NCI-H2227 treated with DMSO at 0.1 percent for 48 hours (cell line): ENCODE results near the gene FAM76B.
"Not testable (repeated sequence)": the region's sequence is repeated elsewhere in the genome, so short reads cannot be mapped to it uniquely, and the experiment has no call there.

Experiments
- DNase-seq: peaks from one replicate; lab custom pipeline; 2025; lab: John Stamatoyannopoulos, UW

Gene FAM76B

DNA sequence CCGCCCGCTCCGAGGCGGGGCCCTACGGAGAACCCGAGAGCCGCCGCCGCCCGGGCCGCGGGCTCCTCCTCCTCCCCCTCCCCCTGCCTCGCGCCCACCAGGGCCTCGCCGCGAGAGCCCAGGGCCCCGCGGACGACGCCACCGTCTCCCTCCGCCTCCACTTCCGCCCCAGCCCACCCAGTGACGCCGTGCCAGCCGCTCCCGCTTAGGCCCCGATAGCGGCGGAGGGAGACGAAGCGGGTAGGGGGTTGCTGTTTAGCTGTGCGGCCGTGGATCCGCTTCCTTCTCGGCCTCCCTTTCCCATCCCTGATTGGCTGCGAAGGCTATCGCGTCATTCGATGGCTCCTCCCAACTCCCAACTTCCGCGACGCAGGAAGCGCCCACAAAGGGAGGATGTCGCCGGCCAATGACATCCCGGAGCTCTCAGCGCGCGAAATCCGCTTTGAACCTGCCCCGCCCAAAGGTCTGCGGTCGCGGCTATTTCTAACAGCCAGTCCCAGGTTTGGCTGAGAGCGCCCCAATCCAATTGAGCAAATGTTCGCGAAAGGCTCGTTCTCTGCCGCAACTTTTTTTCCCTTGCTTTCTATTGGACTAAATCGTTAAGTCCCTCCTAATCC is at the start of gene FAM76B:
FAM76B (minus strand) TSS at position 277 of the 617 bp plus-strand sequence. CDS start 304 bp downstream, outside the sequence.
- peak; percentile 92 for DNase-seq

DNA sequence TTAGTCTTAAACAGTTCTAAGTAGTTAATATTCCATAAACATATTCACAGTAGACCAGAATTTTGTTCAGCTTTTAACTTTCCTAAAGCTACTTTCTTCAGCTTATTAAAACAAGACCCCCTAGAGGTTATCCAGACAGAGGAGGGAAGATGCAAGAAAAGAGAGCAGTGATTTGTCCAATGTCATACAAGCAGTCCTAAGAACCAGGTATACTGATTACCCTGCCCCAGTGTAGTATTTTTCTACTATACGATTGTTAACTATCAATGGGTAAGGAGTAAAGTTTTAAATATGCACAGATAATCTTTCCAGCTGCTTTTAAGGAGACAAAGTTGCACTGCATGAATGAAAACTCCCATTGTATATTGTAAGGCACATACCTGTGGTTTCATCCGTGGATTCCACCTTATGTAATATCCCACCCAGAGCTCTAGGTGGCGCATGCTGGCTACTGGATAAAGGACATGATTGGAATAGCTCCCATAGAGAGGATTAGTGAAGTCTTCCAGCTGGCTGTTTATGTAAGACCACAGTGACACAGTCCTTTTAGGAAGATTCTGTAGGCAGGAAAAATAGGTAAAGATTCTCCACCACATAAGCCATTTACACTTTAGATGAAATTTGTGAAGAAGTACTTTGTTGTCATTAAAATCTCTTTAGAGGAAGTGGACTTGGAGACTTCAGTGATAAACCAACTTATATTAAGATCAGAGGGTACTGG is 46.3 kb upstream of the FAM76B start:
- DNase-seq = peak; percentile 55

DNA sequence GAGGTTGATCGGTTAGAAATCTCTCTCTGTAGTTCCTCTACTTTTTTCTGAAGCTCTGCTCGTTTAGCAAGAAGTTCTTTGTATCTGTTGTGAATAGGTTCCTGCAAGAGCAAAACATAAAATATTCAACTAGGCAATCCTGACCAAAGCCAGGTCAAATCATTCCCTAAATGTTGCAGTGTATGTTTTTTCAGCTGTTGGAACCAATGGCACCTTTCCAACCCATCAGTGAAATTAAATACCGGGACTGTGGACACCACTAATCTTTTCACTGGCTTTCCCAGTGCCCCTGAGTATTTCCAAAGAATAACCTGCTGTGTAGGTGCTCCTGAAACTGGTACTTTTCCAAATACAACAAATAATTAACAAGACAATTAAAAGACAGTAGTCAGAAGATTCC is 45.8 kb upstream of the FAM76B start:
- no peak for DNase-seq

DNA sequence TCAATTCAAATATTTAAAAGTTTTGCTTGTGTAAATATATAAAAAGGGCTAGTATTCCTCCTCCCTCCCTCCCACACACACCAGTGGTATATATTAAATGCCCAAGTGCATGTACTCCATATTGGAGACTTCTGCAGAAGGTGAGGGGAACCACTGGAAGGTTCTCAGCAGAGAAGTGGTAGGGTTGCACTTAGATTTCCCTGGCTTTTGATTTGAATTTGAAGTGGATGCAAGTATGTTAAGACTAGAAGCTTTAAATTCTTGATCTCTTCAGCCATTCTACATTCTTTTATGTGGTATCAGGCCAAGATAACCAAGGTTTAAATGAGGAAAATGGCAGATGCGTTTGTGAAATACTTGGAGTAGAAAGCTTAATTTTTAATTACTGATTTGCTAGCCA is 43.8 kb upstream of the FAM76B start:
- DNase-seq = no peak

DNA sequence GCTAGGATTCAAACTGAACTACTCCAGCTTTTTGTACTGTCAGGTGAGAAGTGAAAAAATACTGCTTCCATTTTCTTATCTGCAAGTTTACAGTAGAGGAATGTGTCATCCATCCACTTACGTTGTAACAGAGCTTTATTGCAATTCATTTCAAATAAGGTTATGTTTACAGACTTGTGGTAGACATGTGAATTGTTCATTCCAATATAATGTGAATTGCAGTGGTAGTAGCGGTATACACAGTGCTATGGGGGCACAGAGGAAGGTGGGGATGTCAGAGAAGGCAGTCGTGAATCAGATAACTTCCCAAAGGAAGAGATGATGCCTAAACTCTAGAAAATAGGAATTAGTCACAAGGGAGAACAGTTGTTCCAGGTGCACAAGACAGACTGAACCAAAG is 43.2 kb upstream of the FAM76B start:
- DNase-seq = no peak

DNA sequence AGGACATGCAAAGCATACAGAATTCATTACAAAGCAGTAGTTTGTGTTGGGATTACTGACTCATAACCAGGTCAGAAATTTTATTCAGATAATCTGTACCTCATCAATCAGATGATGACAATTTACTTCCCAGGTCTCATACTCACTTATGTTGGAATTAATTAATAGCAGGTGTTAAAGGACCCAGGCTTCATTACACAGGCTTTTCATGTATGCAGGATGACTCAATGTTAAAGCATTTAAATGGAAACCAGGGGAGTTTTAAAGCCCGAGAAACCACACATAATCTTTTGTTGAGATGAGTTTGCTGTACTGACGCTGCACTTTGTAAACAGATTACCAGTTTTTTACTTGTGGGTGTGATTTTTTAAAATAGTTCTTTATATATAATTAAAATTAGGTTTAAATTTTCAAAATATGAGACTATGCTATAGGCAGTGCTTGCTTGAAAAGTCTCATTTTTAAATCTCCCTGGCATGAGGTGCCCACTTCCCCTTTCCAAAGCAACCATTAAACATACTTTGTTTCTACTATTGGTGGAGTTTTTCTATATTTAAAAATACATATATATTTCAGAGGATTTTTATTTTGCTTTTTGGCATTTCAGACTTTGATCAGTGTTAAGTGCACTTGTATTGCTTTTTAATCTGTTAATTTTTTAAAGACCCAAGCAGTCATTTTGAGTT is 41.8 kb upstream of the FAM76B start:
- no peak for DNase-seq

DNA sequence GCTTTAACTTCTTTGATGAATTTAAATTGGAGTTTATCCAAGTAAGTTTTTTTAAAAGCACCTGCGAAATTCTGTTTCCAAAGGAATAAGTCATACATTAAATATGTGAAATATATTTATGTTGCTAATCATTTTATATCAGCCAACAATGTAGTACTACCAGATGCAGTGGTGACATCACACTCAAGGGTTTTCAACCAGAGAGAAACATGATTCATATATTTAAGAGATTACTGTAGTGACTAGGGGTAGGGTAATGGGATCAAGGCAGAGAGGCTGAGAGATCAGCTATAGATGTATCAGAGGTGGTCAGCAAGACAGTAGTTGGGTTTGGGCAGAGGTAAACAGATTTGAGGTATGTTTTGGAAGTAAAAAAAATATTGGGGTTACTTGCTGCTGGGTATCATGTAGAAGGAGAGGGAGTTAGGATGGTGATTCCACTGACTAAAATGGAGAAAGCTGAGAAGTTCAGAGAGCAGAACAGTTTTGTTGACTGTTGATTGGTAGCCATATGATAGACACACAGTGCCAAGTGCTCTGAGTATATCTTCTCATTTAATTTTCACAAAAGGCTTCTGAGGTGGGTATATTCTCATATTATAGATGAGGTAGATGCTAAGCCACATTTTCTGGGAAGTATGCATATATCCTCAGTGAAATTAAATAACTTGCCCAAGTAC is 40.1 kb upstream of the FAM76B start:
- no peak for DNase-seq

DNA sequence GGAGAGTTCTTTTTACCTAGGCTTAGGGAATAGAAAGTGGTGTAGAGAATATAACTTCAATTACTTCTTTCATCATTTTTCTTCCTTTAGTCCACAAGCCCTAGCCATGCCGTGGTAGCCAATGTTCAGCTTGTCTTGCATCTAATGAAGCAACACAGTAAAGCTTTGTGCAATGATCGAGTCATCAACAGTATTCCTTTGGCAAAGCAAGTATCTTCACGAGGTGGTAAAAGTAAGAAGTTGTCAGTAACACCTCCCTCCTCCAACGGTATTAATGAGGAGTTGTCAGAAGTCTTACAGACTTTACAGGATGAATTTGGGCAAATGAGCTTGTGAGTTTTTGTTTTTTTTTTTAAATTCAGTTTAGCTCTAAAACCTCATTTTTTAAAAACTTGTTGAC is 38.1 kb upstream of the FAM76B start:
- DNase-seq = no peak

DNA sequence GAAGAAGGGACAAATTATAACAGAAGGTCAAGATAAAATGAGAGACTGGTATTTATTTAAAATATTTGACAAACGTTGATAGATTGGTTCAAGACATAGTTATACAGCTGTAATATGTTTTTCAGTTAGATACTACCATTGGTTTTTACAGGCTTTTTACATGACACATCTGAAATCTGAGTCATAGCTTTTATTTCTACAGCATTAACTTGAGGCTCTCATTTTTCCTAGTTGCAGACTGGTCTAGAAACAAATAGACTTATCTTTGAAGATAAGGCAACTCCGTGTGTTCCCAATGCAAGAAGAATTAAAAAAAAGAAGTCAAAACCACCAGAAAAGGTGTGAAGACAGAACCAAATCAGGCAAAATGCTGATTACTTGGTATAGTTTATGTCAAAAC is 32.1 kb upstream of the FAM76B start:
- no peak for DNase-seq

DNA sequence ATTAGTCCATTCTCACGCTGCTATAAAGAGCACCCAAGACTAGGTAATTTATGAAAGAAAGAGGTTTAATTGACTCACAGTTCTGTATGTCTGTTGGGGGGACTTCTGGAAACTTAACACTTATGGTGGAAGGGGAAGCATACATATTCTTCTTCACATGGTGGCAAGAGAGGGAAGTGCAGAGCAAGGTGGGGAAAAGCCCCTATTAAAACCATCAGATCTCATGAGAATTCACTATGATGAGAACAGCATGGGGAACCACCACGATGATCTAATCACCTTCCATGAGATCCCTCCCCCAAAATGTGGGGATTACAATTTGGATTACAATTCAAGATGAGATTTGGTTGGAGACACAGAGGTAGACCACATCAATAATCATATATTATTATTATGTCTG is 26.5 kb upstream of the FAM76B start:
- no peak for DNase-seq

DNA sequence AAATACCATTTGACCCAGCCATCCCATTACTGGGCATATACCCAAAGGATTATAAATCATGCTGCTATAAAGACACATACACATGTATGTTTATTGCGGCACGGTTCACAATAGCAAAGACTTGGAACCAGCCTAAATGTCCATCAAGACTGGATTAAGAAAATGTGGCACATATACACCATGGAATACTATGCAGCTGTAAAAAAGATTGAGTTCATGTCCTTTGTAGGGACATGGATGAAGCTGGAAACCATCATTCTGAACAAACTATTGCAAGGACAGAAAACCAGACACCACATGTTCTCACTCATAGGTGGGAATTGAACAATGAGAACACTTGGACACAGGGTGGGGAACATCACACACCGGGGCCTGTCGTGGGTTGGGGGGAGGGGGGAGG is 21.5 kb upstream of the FAM76B start:
- not testable (repeated sequence) for DNase-seq

DNA sequence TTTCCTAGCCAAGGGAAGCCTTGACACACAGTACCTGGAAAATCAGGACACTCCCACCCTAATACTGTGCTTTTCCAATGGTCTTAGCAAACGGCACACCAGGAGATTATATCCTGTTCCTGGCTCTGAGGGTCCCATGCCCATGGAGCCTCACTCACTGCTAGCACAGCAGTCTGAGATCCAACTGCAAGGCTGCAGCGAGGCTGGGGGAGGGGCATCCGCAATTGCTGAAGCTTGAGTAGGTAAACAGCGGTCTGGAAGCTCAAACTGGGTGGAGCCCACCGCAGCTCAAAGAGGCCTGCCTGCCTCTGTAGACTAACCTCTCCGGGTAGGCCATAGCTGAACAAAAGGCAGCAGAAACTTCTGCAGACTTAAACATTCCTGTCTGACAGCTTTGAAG is 16.9 kb upstream of the FAM76B start:
- not testable (repeated sequence) for DNase-seq

DNA sequence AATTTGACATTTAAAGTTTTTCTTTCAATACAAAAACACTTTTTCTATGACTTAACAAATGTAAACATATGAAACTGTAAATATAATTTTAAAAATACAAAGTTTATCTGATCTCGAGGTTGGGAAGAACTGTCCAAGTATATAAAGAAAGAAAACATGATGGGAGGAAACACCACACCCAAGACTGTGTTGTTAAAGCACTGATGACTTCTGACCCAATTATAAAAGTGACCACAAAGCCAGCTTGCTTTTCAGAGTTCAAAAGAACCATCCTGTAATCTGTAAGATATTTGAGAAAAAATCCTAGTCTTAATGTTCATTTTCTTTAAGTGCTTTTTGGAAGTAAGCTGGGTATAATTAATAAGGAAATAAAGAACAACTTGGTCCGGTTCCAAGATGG is 16.3 kb upstream of the FAM76B start:
- DNase-seq = no peak

DNA sequence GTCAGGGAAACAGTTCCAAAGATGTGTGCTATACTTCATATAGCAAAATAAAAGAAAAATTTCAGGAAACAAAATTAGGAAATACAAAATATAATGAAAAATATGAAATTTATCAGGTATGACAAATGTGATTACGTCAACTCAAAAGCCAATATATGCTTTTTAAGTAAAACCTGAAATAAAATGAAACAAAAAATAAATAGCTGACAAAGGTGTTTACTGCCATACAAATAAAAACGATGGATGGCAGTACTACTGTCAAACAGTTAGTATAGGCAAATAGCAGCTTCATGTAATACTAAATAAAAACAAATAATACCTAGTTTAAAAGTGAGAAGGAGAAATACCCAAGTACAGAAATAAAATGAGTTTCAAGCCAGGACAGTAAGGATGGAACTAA is 14.4 kb upstream of the FAM76B start:
- no peak for DNase-seq

DNA sequence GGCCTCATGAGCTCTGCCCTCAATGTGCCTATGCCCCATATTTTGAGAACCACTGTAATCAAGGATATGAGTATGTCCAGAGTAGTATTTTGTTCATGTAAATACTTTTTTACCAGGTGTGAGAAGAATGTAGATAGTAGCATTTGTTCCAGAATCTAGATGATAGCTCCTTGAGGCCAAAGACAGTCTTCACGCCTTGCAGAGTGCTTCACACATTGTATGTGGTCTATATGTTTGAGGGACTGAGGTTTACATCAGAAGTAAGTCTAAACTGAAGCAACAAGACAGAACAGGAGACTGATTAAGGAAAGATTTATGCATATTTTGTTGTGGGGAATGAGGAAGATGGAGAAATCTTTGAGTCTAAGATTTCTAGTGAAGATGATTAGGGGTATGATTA is 13.2 kb upstream of the FAM76B start:
- DNase-seq = no peak

DNA sequence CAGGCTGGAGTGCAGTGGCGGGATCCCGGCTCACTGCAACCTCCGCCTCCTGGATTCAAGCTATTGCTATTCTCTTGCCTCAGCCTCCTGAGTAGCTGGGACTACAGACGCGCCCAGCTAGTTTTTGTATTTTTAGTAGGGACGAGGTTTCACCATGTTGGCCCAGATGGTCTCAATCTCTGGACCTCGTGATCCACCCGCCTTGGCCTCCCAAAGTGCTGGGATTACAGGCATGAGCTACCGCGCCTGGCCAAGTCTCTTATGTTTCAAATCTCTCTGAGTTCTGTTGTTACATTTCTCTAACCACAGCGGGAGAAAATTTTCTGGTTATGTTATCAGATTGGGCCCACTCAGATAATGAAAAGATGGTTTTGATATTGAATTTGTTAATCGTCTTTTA is 10.9 kb upstream of the FAM76B start:
- no peak for DNase-seq

DNA sequence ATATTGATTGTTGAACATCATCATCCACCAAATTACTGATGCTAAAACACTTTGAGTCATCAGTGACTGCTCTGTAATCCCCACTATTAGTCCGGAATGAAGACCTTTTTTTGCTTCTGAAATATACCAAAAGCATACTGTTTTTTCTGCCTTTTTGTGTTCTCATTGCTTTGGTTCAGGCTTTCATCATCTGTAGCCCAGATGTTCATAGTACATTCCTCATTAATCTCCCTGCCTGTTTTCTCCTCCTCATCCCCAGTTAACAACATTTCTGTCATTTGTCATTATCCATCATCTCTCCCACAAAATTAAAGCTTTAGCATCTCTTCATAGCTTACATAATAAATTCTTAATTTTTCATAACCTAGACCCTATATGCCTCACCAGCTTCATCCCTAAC is 10.0 kb upstream of the FAM76B start:
- DNase-seq = no peak

DNA sequence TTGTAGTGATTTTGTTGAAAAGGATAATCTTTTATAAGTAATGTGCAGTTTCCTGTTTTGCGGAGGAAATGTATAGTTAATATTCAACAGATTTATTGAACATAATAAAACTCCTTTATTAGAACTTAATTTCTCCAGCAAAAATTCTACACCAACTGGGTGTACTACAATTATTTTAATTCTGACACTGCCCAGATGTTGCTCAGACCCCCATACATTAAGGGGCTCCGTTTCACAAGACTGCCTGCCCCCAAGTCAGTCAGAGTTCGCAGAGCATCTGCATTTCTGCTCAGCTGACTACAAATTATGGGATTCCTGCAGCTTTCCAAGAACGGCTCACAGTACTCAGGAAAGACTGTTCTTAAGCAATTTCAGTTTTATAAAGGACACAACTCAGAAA is 6.9 kb upstream of the FAM76B start:
- DNase-seq = no peak

DNA sequence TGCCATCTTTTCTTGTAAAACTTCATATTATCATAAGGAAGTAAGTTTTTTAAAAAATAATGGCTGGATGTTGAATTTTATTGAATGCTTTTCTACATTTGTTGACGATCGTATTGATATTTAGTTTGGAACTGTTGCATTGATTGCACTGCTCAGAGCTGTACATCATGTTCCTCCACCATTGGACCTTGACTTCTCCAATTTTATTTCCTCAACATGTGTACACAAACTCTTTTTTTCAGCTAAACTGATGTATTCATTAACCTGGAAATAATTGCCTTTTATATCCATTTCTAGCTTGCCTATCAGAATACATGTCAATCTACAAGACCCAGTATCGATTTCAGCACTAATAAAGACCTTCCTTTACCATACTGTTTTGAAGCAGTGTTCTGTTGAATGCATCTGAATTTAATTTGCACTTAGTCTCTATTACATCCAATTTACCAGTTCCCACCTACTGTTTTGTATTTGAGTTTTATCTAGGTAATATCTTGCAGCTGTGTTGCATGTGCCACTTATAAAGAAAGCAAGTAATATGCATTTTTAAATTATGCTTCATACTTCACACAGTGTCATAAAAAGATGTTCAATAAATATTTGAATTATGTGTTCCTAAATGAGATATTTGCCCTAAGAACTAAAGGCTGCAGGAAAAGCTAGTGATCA is 6.2 kb upstream of the FAM76B start:
- no peak for DNase-seq

DNA sequence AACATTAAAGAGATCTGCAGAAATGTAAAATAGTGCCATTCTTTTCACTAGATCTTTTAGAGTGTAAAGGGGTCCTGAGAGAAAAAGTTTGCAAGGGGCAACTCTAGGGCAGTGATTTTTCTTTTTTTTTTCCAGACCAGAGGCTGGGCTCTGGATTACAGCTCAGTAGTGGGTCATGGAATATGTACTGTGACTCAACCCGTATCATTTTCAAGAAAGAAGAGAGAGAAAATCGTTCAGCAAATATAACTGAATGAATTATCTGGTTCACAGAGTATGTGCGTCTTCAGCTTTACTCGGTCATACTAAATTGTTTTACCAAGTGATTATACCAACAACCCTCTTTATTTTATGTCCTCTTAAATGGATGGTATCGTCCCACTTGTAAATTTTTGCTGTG is 4.5 kb upstream of the FAM76B start:
- DNase-seq = no peak

DNA sequence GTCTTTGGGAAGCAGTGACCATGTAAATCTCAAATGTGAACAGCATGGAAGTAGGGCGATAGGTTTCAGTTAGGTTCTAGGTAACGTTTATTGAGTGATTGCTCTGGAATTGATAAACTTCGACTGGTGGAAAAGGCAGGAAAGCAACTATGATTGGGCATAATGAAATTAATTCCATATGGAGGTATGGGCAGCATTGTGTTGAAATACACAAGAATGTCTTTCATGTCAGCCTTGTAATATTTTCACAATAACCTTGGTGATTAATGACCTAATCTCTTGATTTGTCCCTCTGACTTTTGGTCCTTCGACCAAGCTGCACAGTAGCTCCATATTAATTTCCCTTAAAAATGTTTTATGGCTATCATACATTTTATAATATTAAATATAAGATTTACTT is 3.5 kb upstream of the FAM76B start:
- no peak for DNase-seq

DNA sequence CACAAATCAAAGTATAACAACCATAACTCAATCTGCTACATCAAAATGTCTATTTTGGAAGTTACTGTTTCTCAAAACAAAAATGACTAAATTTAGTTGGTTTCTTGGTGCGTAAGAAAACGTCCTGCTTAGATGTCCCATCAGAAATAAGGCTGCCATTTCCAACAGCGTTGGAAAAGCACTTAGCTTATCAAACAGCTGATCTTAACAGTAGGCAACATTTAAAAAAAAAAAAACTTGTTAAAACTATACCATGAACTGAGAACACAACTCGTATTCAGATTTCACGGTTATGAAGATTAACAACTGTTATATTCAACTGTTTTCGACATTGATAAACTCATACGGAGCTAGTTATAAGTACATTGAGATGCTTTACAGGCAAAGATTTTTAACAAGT is 3.1 kb upstream of the FAM76B start:
- DNase-seq = no peak
